ENCODE data around the gene PLA2G4A.

- TF ChIP-seq POLR2A (IDR thresholded peaks at IDR 0.05) (no peak), CTCF (IDR thresholded peaks at IDR 0.05) (no peak), EP300 (IDR thresholded peaks at IDR 0.05) (no peak)
Observed at GRCh38 chr1:186950547-186950946, 121.8 kb downstream of the PLA2G4A start.
